ENCODE measurements around the gene MAP4K2. TPM values are rescaled to one million over a fixed set of nuclear protein-coding genes. Genes with fewer than 3 reads are reported as not detected.

The MAP4K2 gene
- total and polyA plus RNA-seq, 8 donors, result 19.3 to 48.2 (median 45.2) TPM

GRCh38 chr11:64770120-64770519 lies 32.9 kb downstream of the MAP4K2 start:
- TF ChIP-seq CTCF (IDR thresholded peaks at IDR 0.05), result no peak
- H3K27me3 ChIP-seq, result no peaks in the 10 kb centered on the region

DNA sequence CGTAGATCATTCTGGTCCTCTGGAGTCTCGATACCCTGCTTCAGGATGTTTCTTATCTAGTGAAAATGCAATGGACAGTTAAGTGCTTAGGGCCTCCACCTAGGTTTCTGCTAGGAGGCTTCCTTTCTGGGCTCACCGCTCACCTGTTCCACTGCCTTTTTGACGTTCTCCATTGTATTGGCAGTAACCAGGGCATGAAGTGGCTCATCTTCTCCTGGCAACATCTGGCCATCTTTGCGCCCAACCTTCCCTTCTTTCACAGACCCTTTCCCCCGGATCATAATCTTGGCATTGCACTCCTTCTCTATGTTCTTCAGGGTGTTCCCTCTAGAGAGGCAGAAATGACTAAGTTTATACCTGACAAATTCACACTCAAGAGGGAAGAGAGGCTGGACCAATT lies 33.7 kb downstream of the MAP4K2 start:
- H3K9me3 ChIP-seq, result no peaks in the 10 kb centered on the region
- peak in 1 of 4 donors; percentile 10 for DNase-seq
- no peak for TF ChIP-seq CTCF (IDR thresholded peaks at IDR 0.05)
- intact Hi-C loops (cut with DNase I), result no loop called here
- H3K4me3 ChIP-seq, result no peak overlapping the region
- H3K27me3 ChIP-seq, result no peaks in the 10 kb centered on the region
- H3K4me1 ChIP-seq, result peaks cover 0 to 67% of the 10 kb centered on the region in 2 donors
- ATAC-seq, result no peak
- H3K36me3 ChIP-seq, result peaks cover 20 to 100% of the 10 kb centered on the region in 2 donors
- H3K27ac ChIP-seq, result no peak overlapping the region

More at GRCh38 chr11:64770120-64770519, 32.9 kb downstream of the MAP4K2 start:
- DNase-seq (no peak), ATAC-seq (no peak)
- Histone ChIP-seq H3K4me3 (no peak overlapping the region), H3K9me3 (no peaks in the 10 kb centered on the region), H3K27ac (no peak overlapping the region), H3K36me3 (peaks cover 15 to 100% of the 10 kb centered on the region in 2 donors), H3K4me1 (peaks cover 0 to 67% of the 10 kb centered on the region in 2 donors)
- intact Hi-C loops (cut with DNase I), result no loop called here

DNA sequence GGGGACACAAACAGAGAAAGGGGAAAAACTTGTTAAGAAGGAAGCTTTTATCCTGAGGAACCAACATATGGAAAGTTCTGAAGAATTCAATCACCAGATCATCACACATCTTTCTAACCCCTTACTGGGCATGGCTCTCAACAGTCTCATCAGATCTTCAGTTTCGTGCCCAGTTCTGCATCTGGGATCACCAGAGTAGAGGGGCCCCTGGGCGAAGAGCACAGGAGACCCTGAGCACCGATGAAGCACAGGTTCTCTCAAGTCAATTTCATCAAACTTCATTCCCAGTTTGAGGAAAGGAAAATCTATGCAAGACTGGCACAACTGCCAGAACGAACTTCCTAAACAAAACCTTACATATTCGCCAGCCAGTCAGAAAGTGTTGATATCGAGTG lies 34.7 kb downstream of the MAP4K2 start:
- intact Hi-C loops (cut with DNase I), result no loop called here
- DNase-seq, result peak in 1 of 4 donors; percentile 11
- no peaks in the 10 kb centered on the region for H3K27me3 ChIP-seq
- no peak overlapping the region for H3K4me3 ChIP-seq
- H3K4me1 ChIP-seq, result peaks cover 0 to 67% of the 10 kb centered on the region in 2 donors
- no peak for TF ChIP-seq CTCF (IDR thresholded peaks at IDR 0.05)
- ATAC-seq, result no peak
- no peaks in the 10 kb centered on the region for H3K9me3 ChIP-seq
- no peak overlapping the region for H3K27ac ChIP-seq
- peaks cover 20 to 100% of the 10 kb centered on the region in 2 donors for H3K36me3 ChIP-seq

DNA sequence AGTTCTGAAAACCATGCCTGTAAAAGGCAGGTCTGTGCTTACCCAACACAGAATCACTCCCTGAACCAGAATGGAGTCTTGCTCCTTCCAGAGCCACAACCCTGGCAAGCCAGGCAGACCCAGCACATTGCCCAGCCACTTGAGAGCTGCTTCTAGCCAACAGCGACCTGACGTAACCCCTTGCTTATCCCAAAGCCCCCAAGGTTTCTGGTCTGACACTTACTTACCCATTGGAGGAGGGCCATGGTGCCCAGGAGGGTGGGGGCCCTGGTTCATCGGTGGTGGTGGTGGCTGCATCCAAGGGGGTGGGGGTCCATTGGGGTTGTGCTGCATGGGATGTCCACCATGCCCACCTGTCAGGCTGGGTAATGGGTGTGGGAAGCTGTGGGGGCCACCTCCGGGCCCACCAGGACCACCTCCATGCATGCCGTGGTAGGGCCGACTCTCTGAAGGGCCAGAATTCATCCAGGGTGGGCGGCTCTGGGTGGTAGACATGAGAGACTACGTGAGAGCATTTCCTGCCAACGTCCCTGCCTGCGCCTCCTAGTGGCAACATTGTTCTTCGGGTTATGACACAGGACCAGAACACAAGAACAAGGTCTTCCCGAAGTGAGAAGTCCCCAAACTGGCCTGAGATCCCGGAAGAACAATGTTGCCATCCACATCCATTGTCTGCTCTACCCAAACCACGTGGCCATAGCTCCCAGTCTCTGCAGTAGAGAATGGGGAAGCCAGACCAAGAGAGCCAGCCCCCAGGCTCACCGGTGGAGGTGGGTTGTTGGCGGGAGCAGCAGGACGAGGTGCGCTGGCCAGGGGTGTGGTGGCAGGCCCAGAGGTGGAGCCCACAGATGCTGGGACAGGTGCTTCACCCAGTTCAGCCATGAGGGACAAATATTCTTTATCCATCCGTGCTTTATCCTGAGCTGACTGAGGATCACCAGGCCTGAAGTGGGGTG lies 35.4 kb downstream of the MAP4K2 start:
- peak; percentile 68 to 77 for TF ChIP-seq CTCF (IDR thresholded peaks at IDR 0.05)
- H3K27me3 ChIP-seq, result no peaks in the 10 kb centered on the region
- no peak overlapping the region for H3K4me3 ChIP-seq
- peaks cover 0 to 67% of the 10 kb centered on the region in 2 donors for H3K4me1 ChIP-seq
- peak; percentile 43 for ATAC-seq
- peak; percentile 14 to 84 (median 54) for DNase-seq
- peaks cover 20 to 100% of the 10 kb centered on the region in 2 donors for H3K36me3 ChIP-seq
- H3K9me3 ChIP-seq, result no peaks in the 10 kb centered on the region
- H3K27ac ChIP-seq, result peak overlapping the region in 1 of 2 donors; percentile 41
- intact Hi-C loops (cut with DNase I), result no loop called here

- Histone ChIP-seq H3K36me3 (peaks cover 20 to 100% of the 10 kb centered on the region in 2 donors), H3K27me3 (no peaks in the 10 kb centered on the region), H3K9me3 (no peaks in the 10 kb centered on the region), H3K4me1 (peaks cover 0 to 66% of the 10 kb centered on the region in 2 donors), H3K27ac (peak overlapping the region in 1 of 2 donors; percentile 41), H3K4me3 (no peak overlapping the region)
- no peak for ATAC-seq
- peak in 1 of 4 donors; percentile 15 for DNase-seq
- no peak for TF ChIP-seq CTCF (IDR thresholded peaks at IDR 0.05)
- intact Hi-C loops (cut with DNase I), result no loop called here
Measured at GRCh38 chr11:64766881-64767280, 36.1 kb downstream of the MAP4K2 start.

All from left lung (tissue), 10 donors.